HG02852 (cell line): ENCODE data around the gene DICER1.
"Not testable (repeated sequence)": the region's sequence is repeated elsewhere in the genome, so short reads cannot be mapped to it uniquely, and the experiment has no call there.

Experiments
- ATAC-seq: cut with Tn5 transposase; IDR thresholded peaks from one replicate; pipeline ENCODE4 v1.9.1; 2021; ENCODE audit warnings: mild to moderate bottlenecking, moderate library complexity; ENCODE audit not compliant: unreplicated experiment

The DICER1 gene

GRCh38 chr14:95157327-95158189 is at the start of gene DICER1:
Gene DICER1 (minus strand): TSS chr14:95157529. CDS start chr14:95133458, 24,071 bp downstream.
- peak; percentile 75 for ATAC-seq

GRCh38 chr14:95206534-95206933 is 49.2 kb upstream of the DICER1 start:
- no peak for ATAC-seq

GRCh38 chr14:95204705-95205104 is 47.4 kb upstream of the DICER1 start:
- ATAC-seq = no peak

GRCh38 chr14:95201745-95202144 is 44.4 kb upstream of the DICER1 start:
- ATAC-seq = not testable (repeated sequence)

GRCh38 chr14:95200404-95200803 is 43.1 kb upstream of the DICER1 start:
- ATAC-seq = no peak

- ATAC-seq = no peak
Observed at GRCh38 chr14:95199298-95199983, 42.1 kb upstream of the DICER1 start.

- ATAC-seq = no peak
Observed at GRCh38 chr14:95198320-95198719, 41.0 kb upstream of the DICER1 start.

GRCh38 chr14:95197551-95197950 is 40.2 kb upstream of the DICER1 start:
- no peak for ATAC-seq

GRCh38 chr14:95196826-95197545 is 39.7 kb upstream of the DICER1 start:
- no peak for ATAC-seq

GRCh38 chr14:95196268-95196667 is 38.9 kb upstream of the DICER1 start:
- ATAC-seq = no peak

- ATAC-seq = no peak
Observed at GRCh38 chr14:95195031-95195430, 37.7 kb upstream of the DICER1 start.

- ATAC-seq = no peak
Observed at GRCh38 chr14:95193081-95193480, 35.8 kb upstream of the DICER1 start.

GRCh38 chr14:95192311-95192710 is 35.0 kb upstream of the DICER1 start:
- no peak for ATAC-seq

- ATAC-seq = no peak
Observed at GRCh38 chr14:95191445-95192199, 34.3 kb upstream of the DICER1 start.

- ATAC-seq = no peak
Observed at GRCh38 chr14:95190857-95191256, 33.5 kb upstream of the DICER1 start.

- no peak for ATAC-seq
Observed at GRCh38 chr14:95190346-95190840, 33.1 kb upstream of the DICER1 start.

GRCh38 chr14:95189367-95190132 is 32.2 kb upstream of the DICER1 start:
- no peak for ATAC-seq

- no peak for ATAC-seq
Observed at GRCh38 chr14:95188380-95188779, 31.1 kb upstream of the DICER1 start.

GRCh38 chr14:95185767-95186392 is 28.6 kb upstream of the DICER1 start:
- ATAC-seq = no peak
